Transverse colon (tissue), 3 donors: ENCODE measurements around the gene IL12RB2.

Experiments used
- CTCF ChIP-seq, 5 experiments: fragments of 200-600 bp in 3 of 5; fragments of 450-650 bp in 2 of 5; sonication (generic) in 3 of 5; IDR thresholded peaks; 1 replicate in 2 of 5; 2 replicates in 3 of 5; pipeline ENCODE4 v1.5.1; 2016 to 2017; ENCODE audit warnings: antibody characterized with exemption in 5 of 5, inconsistent platforms in 3 of 5, mild to moderate bottlenecking in 2 of 5, moderate library complexity in 1 of 5
- POLR2A ChIP-seq: fragments of 450-650 bp; IDR thresholded peaks from one replicate; pipeline ENCODE4 v1.6.1; 2016; ENCODE audit warnings: antibody characterized with exemption, mild to moderate bottlenecking, moderate library complexity

- no peak for TF ChIP-seq POLR2A
- no peak for TF ChIP-seq CTCF (IDR thresholded peaks at IDR 0.05)
Measured at GRCh38 chr1:67327864-67328466, 20.3 kb downstream of the IL12RB2 start.
